RWPE2 (cell line): ENCODE results near the gene SRSF5.
"Not testable (repeated sequence)": the region's sequence is repeated elsewhere in the genome, so short reads cannot be mapped to it uniquely, and the experiment has no call there.

Experiments used
- ATAC-seq: fragments of 200-7000 bp; cut with Tn5 transposase; 3 replicates; pipeline ENCODE4 v1.9.1; 2021; ENCODE audit warnings: low read depth
- DNase-seq: peaks from one replicate; pipeline ENCODE4 v3.0.0-alpha.2; 2020; ENCODE audit warnings: low spot score
- H3K27ac ChIP-seq: fragments of 450-650 bp; 2 replicates; pipeline ENCODE4 v1.5.1; 2017; ENCODE audit warnings: mild to moderate bottlenecking; ENCODE audit not compliant: poor library complexity, severe bottlenecking
- H3K27me3 ChIP-seq: fragments of 250-450 bp; sonication (Bioruptor Pico); 2 replicates; pipeline ENCODE4 v1.5.1; 2021; ENCODE audit warnings: mild to moderate bottlenecking, moderate library complexity; ENCODE audit not compliant: insufficient read depth, poor library complexity, severe bottlenecking
- H3K36me3 ChIP-seq: fragments of 250-450 bp; sonication (Bioruptor Pico); 2 replicates; pipeline ENCODE4 v1.5.1; 2020; ENCODE audit warnings: low read depth, mild to moderate bottlenecking, moderate library complexity
- H3K4me1 ChIP-seq: fragments of 250-450 bp; sonication (Bioruptor Pico); 2 replicates; pipeline ENCODE4 v1.5.1; 2021; ENCODE audit warnings: mild to moderate bottlenecking, moderate library complexity; ENCODE audit not compliant: insufficient read depth, poor library complexity, severe bottlenecking
- H3K4me3 ChIP-seq: fragments of 250-450 bp; sonication (Bioruptor Pico); 2 replicates; pipeline ENCODE4 v1.5.1; 2021; ENCODE audit warnings: mild to moderate bottlenecking, moderate library complexity; ENCODE audit not compliant: severe bottlenecking
- H3K9me3 ChIP-seq: fragments of 250-450 bp; sonication (Bioruptor Pico); 2 replicates; pipeline ENCODE4 v1.5.1; 2021; ENCODE audit warnings: mild to moderate bottlenecking, moderate library complexity; ENCODE audit not compliant: severe bottlenecking
- CTCF ChIP-seq: fragments of 450-650 bp; IDR thresholded peaks from one replicate; pipeline ENCODE4 v1.5.1; 2017; ENCODE audit warnings: mild to moderate bottlenecking, moderate library complexity; ENCODE audit not compliant: poor library complexity, severe bottlenecking

SRSF5 gene

GRCh38 chr14:69727860-69728259, 39.1 kb upstream of the SRSF5 start:
- Histone ChIP-seq H3K27ac (no peak overlapping the region), H3K4me3 (no peak overlapping the region), H3K27me3 (no peaks in the 10 kb centered on the region), H3K4me1 (no peaks in the 10 kb centered on the region), H3K36me3 (no peaks in the 10 kb centered on the region), H3K9me3 (no peaks in the 10 kb centered on the region)
- TF ChIP-seq CTCF = no peak
- ATAC-seq (no peak), DNase-seq (no peak)

GRCh38 chr14:69731919-69732598, 34.9 kb upstream of the SRSF5 start:
- H3K4me3 ChIP-seq, H3K4me1 ChIP-seq, ATAC-seq, H3K9me3 ChIP-seq, H3K27me3 ChIP-seq, H3K36me3 ChIP-seq, DNase-seq, H3K27ac ChIP-seq: not testable (repeated sequence)

GRCh38 chr14:69736405-69736804, 30.5 kb upstream of the SRSF5 start:
- H3K36me3 ChIP-seq, H3K27ac ChIP-seq, H3K4me3 ChIP-seq, DNase-seq, H3K27me3 ChIP-seq, H3K9me3 ChIP-seq, ATAC-seq: not testable (repeated sequence)
- peaks cover 18% of the 10 kb centered on the region for H3K4me1 ChIP-seq

GRCh38 chr14:69741055-69741454, 25.9 kb upstream of the SRSF5 start:
- peak; percentile 96 for ATAC-seq
- peak overlapping the region; percentile 39 for H3K27ac ChIP-seq
- H3K4me1 ChIP-seq = peaks cover 20% of the 10 kb centered on the region
- H3K36me3 ChIP-seq = no peaks in the 10 kb centered on the region
- TF ChIP-seq CTCF = no peak
- no peak for DNase-seq
- peaks cover 15% of the 10 kb centered on the region for H3K9me3 ChIP-seq
- H3K4me3 ChIP-seq = no peak overlapping the region
- H3K27me3 ChIP-seq = no peaks in the 10 kb centered on the region

- Histone ChIP-seq H3K27me3 (no peaks in the 10 kb centered on the region), H3K36me3 (no peaks in the 10 kb centered on the region), H3K4me1 (no peaks in the 10 kb centered on the region), H3K27ac (no peak overlapping the region), H3K9me3 (no peaks in the 10 kb centered on the region), H3K4me3 (no peak overlapping the region)
- no peak for TF ChIP-seq CTCF
- ATAC-seq (no peak), DNase-seq (no peak)
Observed at GRCh38 chr14:69749956-69750355, 17.0 kb upstream of the SRSF5 start.

GRCh38 chr14:69750495-69750894, 16.4 kb upstream of the SRSF5 start:
- Histone ChIP-seq H3K27me3 (no peaks in the 10 kb centered on the region), H3K9me3 (no peaks in the 10 kb centered on the region), H3K27ac (no peak overlapping the region), H3K36me3 (no peaks in the 10 kb centered on the region), H3K4me1 (no peaks in the 10 kb centered on the region), H3K4me3 (no peak overlapping the region)
- no peak for ATAC-seq
- DNase-seq = no peak
- TF ChIP-seq CTCF = no peak
